NCI-H187 treated with DMSO at 0.1 percent for 48 hours (cell line): ENCODE data around the gene FLT4.
"Not testable (repeated sequence)": the region's sequence is repeated elsewhere in the genome, so short reads cannot be mapped to it uniquely, and the experiment has no call there.

Experiments used
- DNase-seq: peaks from one replicate; lab custom pipeline; 2025; lab: John Stamatoyannopoulos, UW

The FLT4 gene

GRCh38 chr5:180649297-180650039, at the start of gene FLT4:
Gene FLT4, minus strand, starts transcription at chr5:180649600. Its CDS starts 55 bp downstream, at chr5:180649545.
- DNase-seq = no peak

- no peak for DNase-seq
Measured at GRCh38 chr5:180699042-180699441, 49.6 kb upstream of the FLT4 start.

GRCh38 chr5:180696116-180696515, 46.7 kb upstream of the FLT4 start:
- no peak for DNase-seq

- no peak for DNase-seq
Measured at GRCh38 chr5:180692429-180692828, 43.0 kb upstream of the FLT4 start.

- no peak for DNase-seq
Measured at GRCh38 chr5:180691046-180691445, 41.6 kb upstream of the FLT4 start.

- DNase-seq = no peak
Measured at GRCh38 chr5:180690562-180690961, 41.2 kb upstream of the FLT4 start.

GRCh38 chr5:180689775-180690174, 40.4 kb upstream of the FLT4 start:
- DNase-seq = no peak

- no peak for DNase-seq
Measured at GRCh38 chr5:180689071-180689694, 39.8 kb upstream of the FLT4 start.

- DNase-seq = no peak
Measured at GRCh38 chr5:180688330-180689070, 39.1 kb upstream of the FLT4 start.

- not testable (repeated sequence) for DNase-seq
Measured at GRCh38 chr5:180686799-180687198, 37.4 kb upstream of the FLT4 start.

- no peak for DNase-seq
Measured at GRCh38 chr5:180684623-180685161, 35.3 kb upstream of the FLT4 start.

GRCh38 chr5:180683220-180683922, 34.0 kb upstream of the FLT4 start:
- no peak for DNase-seq

- no peak for DNase-seq
Measured at GRCh38 chr5:180682560-180682959, 33.2 kb upstream of the FLT4 start.

- DNase-seq = not testable (repeated sequence)
Measured at GRCh38 chr5:180682008-180682407, 32.6 kb upstream of the FLT4 start.

GRCh38 chr5:180678319-180678718, 28.9 kb upstream of the FLT4 start:
- not testable (repeated sequence) for DNase-seq

- DNase-seq = no peak
Measured at GRCh38 chr5:180675036-180675635, 25.7 kb upstream of the FLT4 start.

- DNase-seq = not testable (repeated sequence)
Measured at GRCh38 chr5:180674090-180674475, 24.7 kb upstream of the FLT4 start.

- DNase-seq = no peak
Measured at GRCh38 chr5:180673371-180674089, 24.1 kb upstream of the FLT4 start.

GRCh38 chr5:180671958-180672524, 22.6 kb upstream of the FLT4 start:
- DNase-seq = not testable (repeated sequence)

GRCh38 chr5:180670586-180671359, 21.4 kb upstream of the FLT4 start:
- no peak for DNase-seq
